OCI-M2 (cell line): ENCODE measurements around the gene ALKBH8.
"Not testable (repeated sequence)": the region's sequence is repeated elsewhere in the genome, so short reads cannot be mapped to it uniquely, and the experiment has no call there.

ENCODE experiments used
- DNase-seq: peaks from one replicate; lab custom pipeline; 2025; ENCODE audit not compliant: unreplicated experiment; lab: John Stamatoyannopoulos, UW

Gene ALKBH8

GRCh38 chr11:107565219-107565937, at the start of gene ALKBH8:
Gene ALKBH8 (minus strand): TSS chr11:107565735. CDS start chr11:107560893, 4,842 bp downstream.
- no peak for DNase-seq

DNA sequence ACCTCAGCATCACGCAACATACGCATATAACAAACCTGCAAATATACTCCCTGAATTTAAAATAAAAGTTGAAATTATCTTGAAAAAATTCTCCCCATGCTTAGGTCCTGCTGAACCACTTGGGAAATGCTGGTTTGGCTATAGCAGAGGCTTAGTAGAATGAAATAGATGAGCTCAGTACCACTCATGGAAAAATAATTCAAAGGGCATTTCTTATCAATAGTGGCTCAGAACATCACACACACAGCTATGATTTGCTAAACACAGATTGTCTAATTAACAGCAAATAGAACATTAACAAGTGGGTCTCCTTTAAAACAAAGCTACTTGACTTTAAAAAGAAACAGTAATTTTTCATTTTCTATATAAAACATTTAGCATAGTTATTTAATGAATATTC, 46.9 kb upstream of the ALKBH8 start:
- DNase-seq, result no peak

DNA sequence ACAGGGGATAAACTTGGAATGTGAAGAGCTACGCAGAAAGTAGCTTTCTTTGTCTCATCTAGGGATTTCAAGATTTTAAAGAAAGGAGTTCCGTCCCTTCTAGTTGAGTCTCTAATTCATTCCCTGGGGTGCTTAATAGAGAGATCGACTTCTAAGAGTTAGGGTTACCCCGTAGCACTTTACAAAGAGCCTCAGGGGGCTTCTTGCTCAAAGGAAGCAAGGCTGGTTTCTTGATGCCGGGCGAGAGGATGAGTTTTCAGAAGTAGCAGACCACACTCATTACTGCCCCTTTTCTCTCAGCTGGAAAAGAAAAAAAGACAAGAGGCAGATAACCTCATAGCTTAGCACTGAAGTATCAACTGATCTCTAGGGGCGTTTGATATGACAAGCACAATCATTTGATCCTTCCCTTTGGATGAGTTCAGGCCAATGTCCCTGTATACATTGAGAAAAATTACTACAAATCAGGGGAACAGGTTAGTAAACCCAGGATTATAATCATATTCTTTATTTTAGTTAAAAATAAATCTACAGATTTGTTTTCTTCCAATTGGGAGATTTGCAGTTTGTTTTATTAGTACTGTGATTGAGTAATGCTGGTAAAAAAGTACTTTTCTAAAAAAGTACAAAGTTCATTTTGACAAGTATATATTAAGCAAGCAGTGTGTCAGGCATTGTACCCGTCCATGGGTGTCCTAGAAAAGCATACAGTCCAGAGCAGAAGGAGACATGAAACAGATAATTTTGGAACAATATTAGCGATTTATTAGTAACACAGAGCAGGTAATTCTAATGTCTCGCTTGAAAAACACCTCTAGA, 44.1 kb upstream of the ALKBH8 start:
- DNase-seq, result no peak

DNA sequence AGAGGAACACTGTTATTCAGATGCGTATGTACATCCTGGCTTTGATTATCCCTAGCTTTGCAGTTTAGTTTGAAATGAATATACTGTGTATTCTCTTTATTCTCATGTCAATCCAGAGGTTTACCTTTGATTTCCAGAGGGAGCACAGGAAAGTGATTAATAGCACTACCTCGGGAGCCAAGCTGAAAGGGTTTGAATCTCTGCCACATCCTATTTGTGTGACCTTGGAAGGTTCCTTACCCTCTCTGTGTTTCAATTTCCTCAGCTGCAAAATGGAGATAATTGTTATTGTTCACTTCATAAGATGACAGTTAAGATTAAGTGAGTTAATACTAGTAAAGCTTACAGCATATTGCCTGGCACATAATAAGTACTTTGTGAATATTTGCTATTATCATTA, 43.3 kb upstream of the ALKBH8 start:
- no peak for DNase-seq

GRCh38 chr11:107606141-107606540, 40.6 kb upstream of the ALKBH8 start:
- DNase-seq, result no peak

- DNase-seq, result no peak
Measured at GRCh38 chr11:107605061-107606006, 39.8 kb upstream of the ALKBH8 start.

DNA sequence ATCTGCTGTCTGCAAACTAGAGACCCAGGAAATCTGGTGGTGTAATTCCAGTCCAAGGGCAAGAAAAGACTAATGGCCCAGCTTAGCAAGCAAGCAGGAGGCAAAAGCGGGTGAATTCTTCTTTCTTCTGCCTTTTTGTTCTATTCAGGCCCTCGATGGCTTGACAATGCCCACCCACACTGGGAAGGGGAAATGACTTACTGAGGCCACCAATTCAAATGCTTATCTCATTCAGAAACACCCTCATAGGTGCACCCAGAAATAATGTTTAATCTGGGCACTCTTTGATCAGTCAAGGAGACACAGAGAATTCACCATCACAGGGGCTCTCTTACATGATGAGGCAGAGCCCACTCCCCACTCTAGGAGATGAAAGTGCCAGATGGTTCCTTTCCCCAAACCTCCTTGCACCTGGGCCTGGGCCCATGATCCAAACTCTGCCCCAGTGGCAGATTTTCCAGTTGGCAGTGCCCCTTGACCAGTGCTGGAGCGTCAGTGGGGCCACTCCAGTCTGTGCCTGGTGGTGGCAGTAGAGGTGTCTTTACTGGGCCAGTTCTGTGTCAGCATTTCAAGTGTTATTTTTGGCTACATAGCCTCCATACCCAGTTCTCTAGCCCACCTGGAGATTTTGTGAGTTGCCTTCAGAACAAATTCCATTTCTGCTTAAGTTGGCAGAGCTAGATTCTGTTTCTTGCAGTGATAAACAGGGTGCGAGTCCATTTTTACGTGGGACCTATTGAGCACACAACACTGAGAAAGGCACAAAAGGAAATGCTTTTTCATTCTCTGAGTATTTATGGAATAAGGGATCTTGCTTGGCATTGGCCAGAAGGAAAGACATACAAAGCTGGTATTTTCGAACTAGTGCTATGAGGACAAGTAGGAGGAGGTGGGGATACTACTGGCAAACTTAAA, 32.9 kb upstream of the ALKBH8 start:
- no peak for DNase-seq

- no peak for DNase-seq
Measured at GRCh38 chr11:107594736-107595135, 29.2 kb upstream of the ALKBH8 start.

- no peak for DNase-seq
Measured at GRCh38 chr11:107593951-107594350, 28.4 kb upstream of the ALKBH8 start.

DNA sequence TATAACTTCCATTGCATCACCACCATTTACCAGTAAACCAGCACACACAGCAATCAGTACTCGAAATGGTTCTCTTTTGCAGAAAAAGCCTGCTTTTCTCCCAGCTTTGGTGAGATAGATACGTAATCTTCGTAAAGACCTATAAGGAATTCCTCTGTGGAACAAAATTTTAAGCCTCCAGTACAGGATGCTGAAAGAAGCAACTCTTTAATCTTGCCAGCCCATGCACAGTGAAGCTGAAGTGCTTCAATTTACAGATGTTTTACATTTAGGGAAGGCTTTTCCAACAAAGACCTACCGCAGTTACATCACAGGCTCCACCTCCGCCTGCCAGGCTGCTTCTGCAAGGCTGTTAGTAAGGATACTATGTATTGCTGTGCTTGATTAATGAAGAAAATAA, 27.3 kb upstream of the ALKBH8 start:
- DNase-seq, result no peak

- DNase-seq, result no peak
Measured at GRCh38 chr11:107592231-107592590, 26.7 kb upstream of the ALKBH8 start.

GRCh38 chr11:107591378-107592230, 26.1 kb upstream of the ALKBH8 start:
- DNase-seq, result no peak

DNA sequence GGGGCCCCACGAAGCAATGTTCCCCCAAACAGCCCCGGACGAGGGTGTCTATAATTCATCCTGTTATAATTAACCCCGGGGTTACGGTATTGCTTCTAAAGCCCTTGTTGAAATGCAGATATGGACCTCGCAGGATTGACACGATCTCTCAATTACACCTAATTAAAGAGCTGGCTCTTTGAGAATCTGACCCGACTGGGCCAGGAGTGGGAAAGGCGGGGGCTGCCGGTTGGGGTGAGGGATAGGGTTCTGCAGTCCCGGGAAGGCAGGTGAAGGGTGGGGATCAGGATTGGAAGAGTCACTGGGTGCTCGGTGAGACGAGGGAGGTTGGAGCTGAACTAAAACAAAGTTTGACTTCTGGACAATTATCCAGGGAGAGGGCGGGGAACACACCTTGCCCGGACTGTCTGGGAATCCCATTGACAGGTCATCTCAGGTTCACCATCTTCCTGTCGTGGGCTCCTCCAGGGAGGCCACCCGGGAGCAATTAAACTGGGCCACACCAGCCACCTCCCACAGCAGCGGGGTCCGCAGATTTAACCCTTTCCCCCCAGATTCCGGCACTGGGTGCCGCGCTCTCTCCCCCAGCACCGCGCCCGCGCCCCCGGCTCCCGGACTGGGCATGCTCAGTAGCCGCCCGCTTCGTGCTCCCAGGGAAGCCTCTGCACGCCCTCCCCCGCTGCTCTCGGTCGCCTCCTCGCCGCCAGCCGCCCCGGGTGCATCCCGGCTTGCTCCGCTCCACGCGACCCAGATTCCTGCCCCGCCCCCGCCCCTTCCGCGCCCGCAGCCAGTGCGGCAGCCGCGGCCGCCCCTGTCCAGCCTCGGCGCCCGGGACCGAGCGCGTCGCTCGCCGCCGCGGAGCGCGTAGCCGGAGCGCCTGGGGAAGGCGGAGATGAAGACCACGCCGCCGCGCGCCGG, 25.2 kb upstream of the ALKBH8 start, which contains the start of gene ELMOD1:
ELMOD1 (plus strand) TSS at position 688 of the 918 bp plus-strand sequence. CDS start 27,043 bp downstream, outside the sequence.
- DNase-seq, result no peak

- DNase-seq, result no peak
Measured at GRCh38 chr11:107587306-107587979, 21.9 kb upstream of the ALKBH8 start.

DNA sequence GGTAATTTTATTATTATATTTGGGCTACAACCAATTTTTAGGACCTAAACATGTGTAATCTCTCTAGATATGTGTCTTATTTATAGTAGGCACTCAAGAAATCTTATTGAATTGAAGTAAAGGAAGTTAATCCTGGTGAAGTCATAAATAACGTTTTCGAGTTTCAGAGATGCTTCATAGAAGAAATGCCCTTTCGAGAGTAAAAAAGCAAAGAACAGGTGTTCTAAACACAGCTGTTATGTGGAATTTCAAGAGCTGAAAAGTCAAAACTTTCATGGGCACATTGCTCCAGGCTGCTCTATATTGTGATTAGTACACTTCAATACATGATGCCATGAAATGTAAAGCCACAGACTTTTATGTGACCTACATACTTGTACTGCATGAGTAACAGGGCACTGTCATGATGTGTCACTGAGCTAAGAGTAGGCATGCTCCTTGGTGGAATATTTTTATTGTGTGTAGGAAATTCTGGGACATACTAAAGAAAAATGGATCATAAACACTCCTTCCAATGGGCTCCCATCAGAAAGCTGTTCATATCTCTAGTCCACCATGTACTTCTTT, 18.2 kb upstream of the ALKBH8 start:
- DNase-seq, result no peak

DNA sequence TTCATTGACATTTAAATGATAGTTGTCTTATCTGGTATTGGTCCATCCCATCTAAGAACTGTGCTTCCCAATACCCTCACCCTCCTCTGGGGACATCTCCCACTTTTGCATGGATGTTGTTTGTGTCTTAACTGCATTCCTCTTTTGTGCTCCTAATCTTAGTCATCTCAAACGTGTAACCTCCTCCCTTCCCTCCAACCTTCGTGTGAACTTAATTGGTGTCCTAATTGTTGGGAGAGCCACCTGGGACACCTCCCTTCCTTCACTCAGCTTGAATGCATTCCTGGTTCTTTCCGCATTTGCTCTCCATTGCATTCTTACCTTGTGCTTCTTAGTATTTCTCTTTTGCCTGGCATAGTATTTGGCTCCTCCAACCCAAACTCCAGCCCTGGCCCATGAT, 15.6 kb upstream of the ALKBH8 start:
- DNase-seq, result no peak

DNA sequence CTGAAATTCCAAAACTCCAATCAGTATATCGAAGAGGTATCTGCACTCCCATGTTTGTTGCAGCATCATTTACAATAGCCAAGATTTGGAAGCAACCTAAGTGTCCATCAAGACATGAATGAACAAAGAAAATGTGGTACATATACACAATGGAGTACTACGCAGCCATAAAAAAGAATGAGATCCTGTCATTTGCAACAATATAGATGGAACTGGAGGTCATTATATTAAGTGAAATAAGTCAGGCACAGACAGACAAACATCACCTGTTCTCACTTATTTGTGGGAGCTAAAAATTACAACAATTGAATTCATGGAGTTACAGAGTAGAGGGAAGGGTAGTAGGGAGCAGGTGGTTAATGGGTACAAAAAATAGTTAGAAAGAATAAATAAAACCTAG, 13.6 kb upstream of the ALKBH8 start:
- not testable (repeated sequence) for DNase-seq
